A549 treated with ZK216348 at 1 μM for 4 hours (cell line): ENCODE results near the gene ZNF845. TPM values are rescaled to one million over a fixed set of nuclear protein-coding genes. Genes with fewer than 3 reads are reported as not detected.

ENCODE experiments used
- total RNA-seq: library from RNA; stranded (reverse); fragments of 200-300 nt; extraction: Qiagen RNA extraction; gene quantifications from 5 replicates; pipeline ENCODE4 v1.2.3, GENCODE V29; 2022; ENCODE audit warnings: low read depth

ZNF845 gene
- 3.1 to 4.6 TPM (median 3.9 TPM) in 5 replicates for total RNA-seq

GRCh38 chr19:53333463-53334449, at the start of gene ZNF845:
TSS of gene ZNF845 (plus strand) at chr19:53333749. CDS start at chr19:53341308, 7,559 bp downstream.

GRCh38 chr19:53365134-53365898, 31.8 kb downstream of the ZNF845 start, which contains the start of gene ZNF525:
TSS of gene ZNF525 (plus strand) at chr19:53365705. CDS start at chr19:53372282, 6,577 bp downstream.

GRCh38 chr19:53394974-53395839, 61.7 kb downstream of the ZNF845 start, which contains the start of gene ZNF765:
TSS of gene ZNF765 (plus strand) at chr19:53395149. CDS start at chr19:53398016, 2,867 bp downstream.

Other genes starting within 250 kb of the ZNF845 start
- gene ZNF160, start 230.3 kb upstream of the ZNF845 start, total RNA-seq: 6.3 to 9.0 TPM (median 7.5 TPM) in 5 replicates
- gene ZNF415, start 200.8 kb upstream of the ZNF845 start, total RNA-seq: not detected in 5 replicates
- gene ZNF347, start 174.7 kb upstream of the ZNF845 start, total RNA-seq: not detected in 5 replicates
- not detected in 5 replicates for gene ZNF665, start 140.4 kb upstream of the ZNF845 start, total RNA-seq
- not detected in 5 replicates for gene ZNF677, start 78.9 kb upstream of the ZNF845 start, total RNA-seq
- not detected in 5 replicates for gene VN1R2, start 75.5 kb upstream of the ZNF845 start, total RNA-seq
- not detected in 5 replicates for gene VN1R4, start 66.0 kb upstream of the ZNF845 start, total RNA-seq
- 0.12 to 0.97 TPM (median 0.33 TPM) in 5 replicates for gene ZNF525, start 32.0 kb downstream of the ZNF845 start, total RNA-seq
- gene ZNF765, start 61.4 kb downstream of the ZNF845 start, total RNA-seq: 3.0 to 5.2 TPM (median 4.2 TPM) in 5 replicates
- 7.4 to 9.2 TPM (median 7.9 TPM) in 5 replicates for gene ZNF761, start 98.2 kb downstream of the ZNF845 start, total RNA-seq
- 0.11 to 0.49 TPM (median 0.31 TPM) in 5 replicates for gene ZNF813, start 134.0 kb downstream of the ZNF845 start, total RNA-seq
- gene ZNF331, start 204.4 kb downstream of the ZNF845 start, total RNA-seq: 11.9 to 15.4 TPM (median 14.2 TPM) in 5 replicates